ENCODE results near the gene SRGAP2B.
"Not testable (repeated sequence)": the region's sequence is repeated elsewhere in the genome, so short reads cannot be mapped to it uniquely, and the experiment has no call there.

The SRGAP2B gene

DNA sequence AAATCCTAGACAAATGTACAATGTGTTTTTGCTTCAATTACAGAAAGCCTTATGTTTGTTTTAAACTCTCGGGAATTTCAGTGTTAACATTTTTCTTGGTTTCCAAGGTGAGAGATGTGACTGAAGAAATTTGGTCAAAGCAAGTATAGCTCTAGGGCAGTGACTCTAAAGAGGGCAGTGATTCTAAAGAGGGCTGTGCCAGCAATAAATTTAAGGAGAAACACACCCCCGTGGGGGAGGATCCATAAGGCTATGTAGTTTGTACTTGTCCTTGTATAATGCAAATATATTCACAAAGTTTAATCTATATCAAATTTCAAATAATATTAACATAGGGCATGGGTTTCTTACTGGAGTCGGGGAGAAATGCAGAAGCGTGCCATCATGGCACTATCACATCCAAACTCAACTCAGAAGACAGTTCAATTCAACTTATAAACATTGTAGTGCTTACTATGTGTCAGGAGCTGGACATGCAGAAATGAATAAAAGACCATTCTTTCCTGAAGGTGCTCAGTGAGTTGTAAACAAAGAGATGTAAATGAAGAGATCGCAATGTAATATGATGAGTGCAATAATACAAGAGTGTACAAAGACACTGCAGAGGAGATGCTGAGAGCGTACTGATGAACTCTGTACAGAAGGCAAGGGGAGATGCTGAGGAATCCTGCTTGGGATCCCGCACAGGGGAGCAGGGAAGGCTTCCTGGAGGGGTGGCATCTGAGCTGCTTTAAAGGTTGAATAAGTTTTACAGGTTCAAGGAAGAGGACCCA, 12.5 kb downstream of the SRGAP2B start:
- DNase-seq (ENCODE audit: low read depth, low spot score) = not testable (repeated sequence)

- DNase-seq (ENCODE audit: low read depth, low spot score) = not testable (repeated sequence)
Observed at GRCh38 chr1:145080193-145080592, 14.9 kb downstream of the SRGAP2B start.

DNA sequence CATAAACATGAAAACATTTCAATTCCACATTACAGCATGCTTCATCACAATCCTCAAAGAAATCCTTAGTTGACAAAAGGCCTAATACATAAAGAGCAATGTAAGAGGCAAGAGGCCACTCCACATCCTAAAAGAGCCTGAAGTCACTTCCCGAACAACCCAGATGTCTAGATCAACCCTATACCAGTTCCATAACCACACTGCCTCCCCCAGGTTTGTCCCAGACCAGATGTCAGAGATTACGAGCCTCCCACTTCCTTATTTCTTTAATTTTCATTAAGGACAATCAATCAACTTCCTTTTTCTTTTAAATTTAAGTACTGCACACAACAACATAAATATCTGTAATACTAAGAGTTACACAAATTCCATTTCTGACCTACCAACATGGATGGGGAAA, 15.4 kb downstream of the SRGAP2B start:
- DNase-seq (ENCODE audit: low read depth, low spot score) = not testable (repeated sequence)

- DNase-seq (ENCODE audit: low read depth, low spot score) = not testable (repeated sequence)
Observed at GRCh38 chr1:145078787-145079370, 16.2 kb downstream of the SRGAP2B start.

DNA sequence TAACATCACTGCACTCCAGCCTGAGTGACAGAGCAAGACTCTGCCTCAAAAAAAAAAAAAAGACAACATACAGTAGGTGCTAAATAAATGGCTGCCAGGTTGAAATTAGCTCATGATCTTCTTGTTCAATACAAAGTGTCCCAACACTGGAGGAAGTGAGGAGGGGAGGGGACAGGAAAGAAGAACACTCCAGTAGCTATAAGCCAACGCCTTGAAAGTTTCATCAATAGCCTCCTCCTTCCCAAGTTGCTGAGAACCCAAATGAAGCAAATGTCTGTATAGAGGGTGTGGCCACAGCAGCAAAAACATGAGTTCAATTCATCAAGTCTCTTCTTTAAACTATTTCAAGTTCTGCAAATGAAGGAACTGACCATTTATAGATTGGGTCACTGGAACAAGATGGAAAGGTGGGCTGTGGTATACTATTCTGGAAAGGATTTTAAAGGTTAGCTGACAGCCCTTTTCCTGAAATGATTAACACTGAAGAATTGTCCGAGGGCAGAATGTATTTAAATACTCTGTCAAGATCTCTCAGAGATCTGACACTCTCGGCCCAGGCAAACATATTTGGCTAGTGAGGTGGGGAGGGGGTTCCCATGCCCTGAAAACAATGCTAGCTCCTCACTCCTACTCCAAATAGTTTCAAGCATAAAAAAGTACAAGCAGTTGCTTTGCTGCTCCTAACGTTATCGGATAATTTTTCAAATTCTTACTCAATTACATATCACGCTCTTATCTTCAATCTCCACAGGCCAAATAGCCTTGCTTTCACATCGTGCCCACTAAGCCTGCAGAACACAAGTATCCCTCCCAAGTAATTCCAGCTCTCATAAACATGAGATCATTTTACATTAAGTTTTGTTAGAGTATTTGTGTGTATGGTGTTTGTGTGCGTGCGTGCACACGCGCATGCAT, 17.0 kb downstream of the SRGAP2B start:
- not testable (repeated sequence) for DNase-seq (ENCODE audit: low read depth, low spot score)

- DNase-seq (ENCODE audit: low read depth, low spot score) = not testable (repeated sequence)
Observed at GRCh38 chr1:145076877-145077276, 18.3 kb downstream of the SRGAP2B start.

DNA sequence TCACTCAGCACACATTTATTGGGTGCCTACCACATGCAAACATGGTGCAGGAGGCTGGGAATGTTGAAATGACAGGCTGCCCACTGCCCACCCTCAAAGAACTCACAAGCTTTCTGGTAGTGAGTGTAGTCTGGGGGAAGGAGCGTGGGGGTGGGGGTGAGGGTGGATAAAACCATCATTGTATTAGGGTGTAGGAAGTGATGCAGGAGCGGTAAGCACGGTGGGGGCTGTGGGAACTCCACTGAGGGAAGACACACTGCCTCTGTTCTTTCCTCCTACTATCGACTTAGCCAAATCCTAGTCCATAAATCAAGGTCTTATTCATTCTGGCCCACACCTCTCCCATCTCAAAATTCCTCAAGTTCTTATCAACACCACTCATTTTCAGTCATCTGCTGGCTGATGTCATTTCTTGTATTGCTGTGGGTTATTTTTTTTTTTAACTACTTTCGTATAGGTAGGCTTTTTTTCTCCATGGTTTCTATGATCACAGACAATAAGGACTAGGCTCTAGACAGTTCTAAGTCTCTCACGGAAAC, 21.0 kb downstream of the SRGAP2B start:
- not testable (repeated sequence) for DNase-seq (ENCODE audit: low read depth, low spot score)

GRCh38 chr1:145071569-145071968, 23.6 kb downstream of the SRGAP2B start:
- not testable (repeated sequence) for DNase-seq (ENCODE audit: low read depth, low spot score)

DNA sequence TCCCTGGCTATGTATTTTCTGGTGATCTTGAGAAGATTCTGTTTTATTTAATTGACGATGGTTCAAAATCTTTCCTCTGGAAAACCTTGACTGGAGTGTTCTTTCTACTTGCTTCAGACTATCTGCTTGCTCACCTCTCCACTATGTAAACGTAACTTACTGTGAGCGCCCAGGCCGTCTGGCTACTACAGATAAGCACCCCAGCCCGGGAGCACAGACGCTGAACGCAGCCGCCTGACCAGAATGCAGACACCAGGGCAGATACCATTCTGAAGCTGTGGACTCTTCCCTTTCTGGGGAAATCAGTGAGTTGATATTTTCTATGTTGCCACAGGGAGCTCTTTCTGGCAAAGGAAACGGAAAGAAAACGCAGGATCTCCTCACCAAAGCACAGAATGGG, 28.6 kb downstream of the SRGAP2B start:
- not testable (repeated sequence) for DNase-seq (ENCODE audit: low read depth, low spot score)

- not testable (repeated sequence) for DNase-seq (ENCODE audit: low read depth, low spot score)
Observed at GRCh38 chr1:145065194-145065826, 29.8 kb downstream of the SRGAP2B start.

DNA sequence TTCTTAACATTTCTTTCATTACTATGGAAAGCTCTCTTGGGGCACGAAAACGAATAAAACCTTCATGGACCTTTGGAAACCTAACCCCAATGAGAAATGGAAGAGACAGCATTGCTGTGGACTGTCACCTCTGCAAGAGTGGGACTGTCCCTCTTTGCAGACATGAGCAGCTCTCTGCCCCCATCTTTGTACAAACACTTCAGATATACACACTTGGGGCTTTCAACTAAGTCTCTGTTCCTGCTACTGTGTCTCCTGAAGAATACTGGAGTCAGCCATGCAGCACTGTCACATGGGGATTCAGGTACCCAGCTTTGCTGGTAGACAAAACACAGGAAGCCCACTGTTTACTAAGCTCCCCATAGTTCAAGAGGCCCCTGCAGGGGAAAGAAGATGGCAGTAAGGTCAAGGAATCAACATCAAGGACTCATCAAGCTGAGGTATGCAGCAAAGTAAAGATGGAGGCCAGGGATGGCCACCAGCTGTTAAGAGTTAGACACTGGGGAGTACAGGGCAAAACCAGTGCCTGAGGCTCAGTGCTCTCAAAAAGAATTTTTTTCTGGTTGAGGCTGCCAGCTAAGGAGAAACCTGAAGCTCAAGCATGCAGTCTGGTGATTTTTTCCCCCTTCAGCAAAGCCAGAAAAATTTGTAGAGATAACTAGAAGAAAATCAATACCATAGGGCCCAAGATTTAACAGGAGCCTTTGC, 31.0 kb downstream of the SRGAP2B start:
- DNase-seq (ENCODE audit: low read depth, low spot score) = not testable (repeated sequence)

DNA sequence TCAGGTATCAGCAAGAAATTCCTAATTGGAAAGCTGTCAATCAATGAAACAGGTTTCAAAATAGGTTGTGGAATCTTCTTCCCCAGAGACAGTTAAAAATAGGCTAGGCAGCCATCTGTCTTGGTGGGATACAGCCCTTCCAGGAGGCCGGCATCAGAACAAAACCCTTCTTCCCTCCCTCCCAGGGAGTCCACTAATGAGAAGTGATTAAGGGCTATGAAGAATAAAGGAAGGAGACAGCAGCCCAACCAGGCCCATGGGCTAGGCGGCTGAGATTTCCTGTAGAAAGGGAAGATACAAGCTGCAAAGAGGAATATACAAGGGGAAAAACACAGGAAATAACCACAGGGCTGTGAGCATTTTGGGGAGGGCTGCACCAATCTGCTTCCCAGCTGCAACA, 31.8 kb downstream of the SRGAP2B start:
- not testable (repeated sequence) for DNase-seq (ENCODE audit: low read depth, low spot score)

DNA sequence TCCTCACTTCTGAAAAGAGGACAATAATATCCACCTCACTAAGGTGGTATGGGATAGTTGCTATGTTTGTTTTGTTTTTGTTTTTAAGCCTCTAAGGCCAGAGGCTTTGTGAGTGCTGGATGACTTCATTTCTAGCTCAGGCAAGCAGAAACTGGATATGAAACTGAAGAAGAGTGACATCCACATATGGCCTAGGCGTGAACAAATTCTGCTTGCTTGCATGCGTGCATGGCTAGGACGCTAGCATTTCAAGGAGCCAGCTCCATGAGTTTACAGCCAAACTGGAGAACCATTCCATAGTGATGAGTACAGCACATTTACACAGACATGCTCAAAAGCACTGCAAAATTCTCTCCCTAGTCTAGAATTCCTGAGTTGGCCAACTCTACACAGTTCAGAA, 36.9 kb downstream of the SRGAP2B start:
- DNase-seq (ENCODE audit: low read depth, low spot score) = not testable (repeated sequence)

DNA sequence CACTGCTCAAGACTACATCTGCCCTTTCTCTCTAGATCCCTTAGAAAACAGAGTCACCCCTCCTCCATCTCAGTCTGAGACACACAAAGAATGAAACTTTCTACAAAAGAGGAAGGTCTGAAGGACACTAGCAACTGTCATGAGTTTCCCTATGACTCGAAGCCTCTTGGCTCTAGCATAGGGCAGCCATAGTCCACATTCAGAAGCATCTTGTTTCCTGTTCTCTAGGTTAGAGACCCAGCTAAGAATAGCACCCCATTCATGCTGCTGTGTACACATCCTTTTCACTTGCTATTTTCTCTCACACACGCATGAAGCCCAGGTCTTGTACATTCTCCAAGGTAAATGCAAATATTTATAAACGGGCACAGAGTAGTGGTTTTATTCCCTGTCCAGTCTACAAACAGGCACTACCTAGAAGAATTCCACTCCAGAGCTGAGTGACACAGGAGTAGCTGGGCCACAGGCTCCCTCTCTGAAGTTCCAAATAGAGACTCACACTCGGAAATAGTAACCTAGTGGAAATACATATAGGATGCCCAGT, 39.8 kb downstream of the SRGAP2B start:
- not testable (repeated sequence) for DNase-seq (ENCODE audit: low read depth, low spot score)

- DNase-seq (ENCODE audit: low read depth, low spot score) = not testable (repeated sequence)
Observed at GRCh38 chr1:145053428-145053827, 41.7 kb downstream of the SRGAP2B start.

DNA sequence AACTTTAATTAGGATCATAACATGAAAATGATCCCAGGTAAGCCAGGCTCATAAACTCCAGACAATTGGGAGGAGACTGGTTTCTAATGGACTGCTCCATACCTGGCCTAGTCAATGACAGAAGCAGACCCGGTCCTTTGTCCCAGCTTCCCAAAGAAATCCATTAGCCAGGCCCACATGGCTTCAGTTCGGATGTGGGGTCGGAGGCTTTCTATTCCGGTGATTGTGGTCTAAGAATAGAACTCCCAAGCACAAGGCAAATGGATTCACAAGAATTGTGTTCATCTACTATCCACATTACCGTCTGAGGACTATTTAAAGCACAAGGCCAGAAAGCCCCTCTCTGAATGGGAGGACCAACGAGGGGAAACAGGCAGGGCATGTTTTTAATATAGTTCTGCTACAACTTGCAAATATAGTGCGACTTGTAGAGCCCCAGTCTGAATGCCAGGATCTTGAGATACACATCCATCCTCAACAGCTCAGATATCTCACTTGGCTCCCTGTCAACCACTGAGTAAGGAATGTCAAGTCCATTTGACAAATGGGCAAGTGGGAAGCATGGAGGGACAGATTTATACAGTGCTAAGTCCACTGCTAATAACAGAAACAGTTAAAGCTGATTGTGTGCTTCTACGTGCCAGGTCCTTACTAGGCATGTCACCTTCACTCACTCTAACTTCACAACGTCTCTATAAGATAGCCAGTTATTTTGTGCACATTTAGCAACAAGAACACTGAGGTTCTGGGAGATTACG, 42.9 kb downstream of the SRGAP2B start:
- DNase-seq (ENCODE audit: low read depth, low spot score) = not testable (repeated sequence)

- not testable (repeated sequence) for DNase-seq (ENCODE audit: low read depth, low spot score)
Observed at GRCh38 chr1:145048181-145048856, 46.8 kb downstream of the SRGAP2B start.

DNA sequence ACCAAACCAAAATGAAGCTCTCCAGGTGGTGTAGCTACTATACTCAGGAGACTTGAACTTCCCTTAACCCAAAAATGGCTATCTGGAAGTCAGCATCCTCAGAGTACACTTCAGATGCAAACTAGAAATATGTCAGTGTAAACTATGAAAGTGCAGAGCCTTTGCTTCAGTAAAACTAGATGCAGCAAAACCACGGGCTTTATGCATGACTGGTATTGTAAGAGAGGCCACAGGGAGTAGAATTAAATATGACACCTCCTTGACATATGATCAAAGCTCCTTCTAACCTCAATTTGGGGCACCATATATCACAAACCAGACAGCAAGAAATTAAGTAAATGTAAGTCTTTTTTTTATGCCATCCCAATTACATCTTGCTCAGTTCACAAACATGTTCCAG, 47.6 kb downstream of the SRGAP2B start:
- not testable (repeated sequence) for DNase-seq (ENCODE audit: low read depth, low spot score)

All from activated naive CD8-positive, alpha-beta T cell treated with anti-CD3 and anti-CD28 coated beads, Interleukin-2, amount 50 U/mL, for 16 hours (primary cell).